A172 (cell line): ENCODE results near the gene HFE. TPM values are rescaled to one million over a fixed set of nuclear protein-coding genes. Genes with fewer than 3 reads are reported as not detected.
"Not testable (repeated sequence)": the region's sequence is repeated elsewhere in the genome, so short reads cannot be mapped to it uniquely, and the experiment has no call there.

Experiments
- DNase-seq: peaks from one replicate; pipeline ENCODE4 v3.0.0-alpha.2; 2015; ENCODE audit warnings: low spot score
- total RNA-seq: library from RNA; depleted of rRNA; stranded (reverse); fragments of >200 nt; shearing (Covaris generic); gene quantifications from 2 replicates; pipeline ENCODE4 v1.2.3, GENCODE V29; 2014; rRNA removed

The HFE gene
- total RNA-seq, result 15.6 and 17.0 TPM in 2 replicates

GRCh38 chr6:26087284-26088115, at the start of gene HFE:
TSS of gene HFE (plus strand) at chr6:26087429. CDS start at chr6:26087441, 12 bp downstream.
- DNase-seq, result peak; percentile 51

- DNase-seq, result no peak
These were observed 45.3 kb upstream of the HFE start for GRCh38 chr6:26041946-26042345.

GRCh38 chr6:26043384-26044139, 43.7 kb upstream of the HFE start:
- peak; percentile 77 for DNase-seq

- no peak for DNase-seq
These were observed 42.8 kb upstream of the HFE start for GRCh38 chr6:26044140-26045064.

- peak; percentile 85 for DNase-seq
These were observed 41.9 kb upstream of the HFE start for GRCh38 chr6:26045065-26045927.

GRCh38 chr6:26045928-26046368, 41.3 kb upstream of the HFE start:
- DNase-seq, result no peak

- DNase-seq, result not testable (repeated sequence)
These were observed 39.9 kb upstream of the HFE start for GRCh38 chr6:26047329-26047728.

- no peak for DNase-seq
These were observed 38.6 kb upstream of the HFE start for GRCh38 chr6:26048590-26048989.

- DNase-seq, result no peak
These were observed 35.4 kb upstream of the HFE start for GRCh38 chr6:26051665-26052310.

- not testable (repeated sequence) for DNase-seq
These were observed 34.4 kb upstream of the HFE start for GRCh38 chr6:26052762-26053250.

GRCh38 chr6:26053992-26054780, 33.0 kb upstream of the HFE start:
- no peak for DNase-seq

GRCh38 chr6:26054781-26055718, 32.2 kb upstream of the HFE start:
- peak; percentile 93 for DNase-seq

- peak; percentile 92 for DNase-seq
These were observed 31.3 kb upstream of the HFE start for GRCh38 chr6:26055719-26056582.

GRCh38 chr6:26056583-26057350, 30.5 kb upstream of the HFE start:
- no peak for DNase-seq

- DNase-seq, result no peak
These were observed 29.3 kb upstream of the HFE start for GRCh38 chr6:26057899-26058298.

GRCh38 chr6:26058477-26059033, 28.7 kb upstream of the HFE start:
- not testable (repeated sequence) for DNase-seq
